Measurements from ENCODE around the gene F13A1. TPM values are rescaled to one million over a fixed set of nuclear protein-coding genes. Genes with fewer than 3 reads are reported as not detected.

F13A1 gene
- total and polyA plus RNA-seq, 2 of the 8 experiments (the other 6 are each of a cell fraction or from before 2014, with no cell fraction given) = 0.57 to 1.5 TPM

DNA sequence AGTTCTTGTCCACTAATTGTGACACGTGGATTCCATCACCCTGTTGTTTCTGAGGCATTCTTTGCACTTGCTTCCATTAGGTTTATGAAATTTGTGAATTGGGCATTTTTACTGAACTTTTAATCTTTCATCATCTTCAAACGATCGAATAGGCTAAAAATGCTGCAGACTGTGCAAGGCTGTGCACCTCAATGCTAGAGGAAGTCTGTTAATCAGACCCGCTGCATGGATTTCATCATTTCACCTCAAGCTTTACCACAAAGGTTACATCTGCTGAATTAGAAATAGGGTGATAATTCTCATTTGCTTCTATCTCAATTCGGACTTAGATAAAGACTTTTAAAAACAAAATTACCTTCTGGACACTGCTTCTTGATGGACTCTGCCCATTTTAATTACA is 27.8 kb upstream of the F13A1 start:
- no peak overlapping the region for H2AK5ac ChIP-seq (ENCODE audit: low read depth, low read length)
- no peaks in the 10 kb centered on the region for H3K79me1 ChIP-seq (ENCODE audit: low read depth, low read length)
- no peak overlapping the region for H4K5ac ChIP-seq (ENCODE audit: insufficient read length, low read depth, low read length)
- H4K20me1 ChIP-seq (replicated peaks in 1 of 2; ENCODE audit: control insufficient read depth in 1 of 2, insufficient read depth in 2 of 2, low read length in 2 of 2) = no peaks in the 10 kb centered on the region
- no peak overlapping the region for H3K18ac ChIP-seq (ENCODE audit: extremely low read depth, low read length)
- no peak overlapping the region for H3K56ac ChIP-seq (replicated peaks; ENCODE audit: insufficient read length, low read depth, low read length)
- H3K27me3 ChIP-seq (replicated peaks in 1 of 4; ENCODE audit: control insufficient read depth in 3 of 4, extremely low read depth in 1 of 4, insufficient read depth in 3 of 4, low read length in 3 of 4) = no peaks in the 10 kb centered on the region
- H2BK15ac ChIP-seq (ENCODE audit: low read length) = no peak overlapping the region
- H3K4me2 ChIP-seq (ENCODE audit: insufficient read depth in 1 of 2, low read depth in 2 of 2, low read length in 2 of 2) = no peak overlapping the region
- H3K9me3 ChIP-seq (ENCODE audit: insufficient read depth in 2 of 2, low read depth in 1 of 2, low read length in 1 of 2) = no peaks in the 10 kb centered on the region
- no peaks in the 10 kb centered on the region for H3K79me2 ChIP-seq (ENCODE audit: control insufficient read depth in 1 of 2, insufficient read depth in 2 of 2, low read length in 2 of 2)
- TF ChIP-seq, protein P1, sequence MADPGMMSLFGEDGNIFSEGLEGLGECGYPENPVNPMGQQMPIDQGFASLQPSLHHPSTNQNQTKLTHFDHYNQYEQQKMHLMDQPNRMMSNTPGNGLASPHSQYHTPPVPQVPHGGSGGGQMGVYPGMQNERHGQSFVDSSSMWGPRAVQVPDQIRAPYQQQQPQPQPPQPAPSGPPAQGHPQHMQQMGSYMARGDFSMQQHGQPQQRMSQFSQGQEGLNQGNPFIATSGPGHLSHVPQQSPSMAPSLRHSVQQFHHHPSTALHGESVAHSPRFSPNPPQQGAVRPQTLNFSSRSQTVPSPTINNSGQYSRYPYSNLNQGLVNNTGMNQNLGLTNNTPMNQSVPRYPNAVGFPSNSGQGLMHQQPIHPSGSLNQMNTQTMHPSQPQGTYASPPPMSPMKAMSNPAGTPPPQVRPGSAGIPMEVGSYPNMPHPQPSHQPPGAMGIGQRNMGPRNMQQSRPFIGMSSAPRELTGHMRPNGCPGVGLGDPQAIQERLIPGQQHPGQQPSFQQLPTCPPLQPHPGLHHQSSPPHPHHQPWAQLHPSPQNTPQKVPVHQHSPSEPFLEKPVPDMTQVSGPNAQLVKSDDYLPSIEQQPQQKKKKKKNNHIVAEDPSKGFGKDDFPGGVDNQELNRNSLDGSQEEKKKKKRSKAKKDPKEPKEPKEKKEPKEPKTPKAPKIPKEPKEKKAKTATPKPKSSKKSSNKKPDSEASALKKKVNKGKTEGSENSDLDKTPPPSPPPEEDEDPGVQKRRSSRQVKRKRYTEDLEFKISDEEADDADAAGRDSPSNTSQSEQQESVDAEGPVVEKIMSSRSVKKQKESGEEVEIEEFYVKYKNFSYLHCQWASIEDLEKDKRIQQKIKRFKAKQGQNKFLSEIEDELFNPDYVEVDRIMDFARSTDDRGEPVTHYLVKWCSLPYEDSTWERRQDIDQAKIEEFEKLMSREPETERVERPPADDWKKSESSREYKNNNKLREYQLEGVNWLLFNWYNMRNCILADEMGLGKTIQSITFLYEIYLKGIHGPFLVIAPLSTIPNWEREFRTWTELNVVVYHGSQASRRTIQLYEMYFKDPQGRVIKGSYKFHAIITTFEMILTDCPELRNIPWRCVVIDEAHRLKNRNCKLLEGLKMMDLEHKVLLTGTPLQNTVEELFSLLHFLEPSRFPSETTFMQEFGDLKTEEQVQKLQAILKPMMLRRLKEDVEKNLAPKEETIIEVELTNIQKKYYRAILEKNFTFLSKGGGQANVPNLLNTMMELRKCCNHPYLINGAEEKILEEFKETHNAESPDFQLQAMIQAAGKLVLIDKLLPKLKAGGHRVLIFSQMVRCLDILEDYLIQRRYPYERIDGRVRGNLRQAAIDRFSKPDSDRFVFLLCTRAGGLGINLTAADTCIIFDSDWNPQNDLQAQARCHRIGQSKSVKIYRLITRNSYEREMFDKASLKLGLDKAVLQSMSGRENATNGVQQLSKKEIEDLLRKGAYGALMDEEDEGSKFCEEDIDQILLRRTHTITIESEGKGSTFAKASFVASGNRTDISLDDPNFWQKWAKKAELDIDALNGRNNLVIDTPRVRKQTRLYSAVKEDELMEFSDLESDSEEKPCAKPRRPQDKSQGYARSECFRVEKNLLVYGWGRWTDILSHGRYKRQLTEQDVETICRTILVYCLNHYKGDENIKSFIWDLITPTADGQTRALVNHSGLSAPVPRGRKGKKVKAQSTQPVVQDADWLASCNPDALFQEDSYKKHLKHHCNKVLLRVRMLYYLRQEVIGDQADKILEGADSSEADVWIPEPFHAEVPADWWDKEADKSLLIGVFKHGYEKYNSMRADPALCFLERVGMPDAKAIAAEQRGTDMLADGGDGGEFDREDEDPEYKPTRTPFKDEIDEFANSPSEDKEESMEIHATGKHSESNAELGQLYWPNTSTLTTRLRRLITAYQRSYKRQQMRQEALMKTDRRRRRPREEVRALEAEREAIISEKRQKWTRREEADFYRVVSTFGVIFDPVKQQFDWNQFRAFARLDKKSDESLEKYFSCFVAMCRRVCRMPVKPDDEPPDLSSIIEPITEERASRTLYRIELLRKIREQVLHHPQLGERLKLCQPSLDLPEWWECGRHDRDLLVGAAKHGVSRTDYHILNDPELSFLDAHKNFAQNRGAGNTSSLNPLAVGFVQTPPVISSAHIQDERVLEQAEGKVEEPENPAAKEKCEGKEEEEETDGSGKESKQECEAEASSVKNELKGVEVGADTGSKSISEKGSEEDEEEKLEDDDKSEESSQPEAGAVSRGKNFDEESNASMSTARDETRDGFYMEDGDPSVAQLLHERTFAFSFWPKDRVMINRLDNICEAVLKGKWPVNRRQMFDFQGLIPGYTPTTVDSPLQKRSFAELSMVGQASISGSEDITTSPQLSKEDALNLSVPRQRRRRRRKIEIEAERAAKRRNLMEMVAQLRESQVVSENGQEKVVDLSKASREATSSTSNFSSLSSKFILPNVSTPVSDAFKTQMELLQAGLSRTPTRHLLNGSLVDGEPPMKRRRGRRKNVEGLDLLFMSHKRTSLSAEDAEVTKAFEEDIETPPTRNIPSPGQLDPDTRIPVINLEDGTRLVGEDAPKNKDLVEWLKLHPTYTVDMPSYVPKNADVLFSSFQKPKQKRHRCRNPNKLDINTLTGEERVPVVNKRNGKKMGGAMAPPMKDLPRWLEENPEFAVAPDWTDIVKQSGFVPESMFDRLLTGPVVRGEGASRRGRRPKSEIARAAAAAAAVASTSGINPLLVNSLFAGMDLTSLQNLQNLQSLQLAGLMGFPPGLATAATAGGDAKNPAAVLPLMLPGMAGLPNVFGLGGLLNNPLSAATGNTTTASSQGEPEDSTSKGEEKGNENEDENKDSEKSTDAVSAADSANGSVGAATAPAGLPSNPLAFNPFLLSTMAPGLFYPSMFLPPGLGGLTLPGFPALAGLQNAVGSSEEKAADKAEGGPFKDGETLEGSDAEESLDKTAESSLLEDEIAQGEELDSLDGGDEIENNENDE (IDR thresholded peaks at IDR 0.05; ENCODE audit: insufficient replicate concordance, low read length) = no peak
- no peak overlapping the region for H3K4me3 ChIP-seq (ENCODE audit: extremely low read depth in 1 of 4, insufficient read depth in 2 of 4, low read depth in 3 of 4, low read length in 4 of 4)
- H4K91ac ChIP-seq (replicated peaks; ENCODE audit: insufficient read length, low read length) = no peak overlapping the region
- no peak overlapping the region for H2BK120ac ChIP-seq (replicated peaks; ENCODE audit: low read depth, low read length)
- 90% methylated on average over 5 of the region's 5 CpGs; no CpG with 5 or more reads in 1 of the 2 experiments for WGBS, 2 experiments (ENCODE audit: extremely low coverage in 1 of 2, insufficient coverage in 1 of 2, insufficient read length in 1 of 2, insufficient replicate concordance in 2 of 2, low coverage in 1 of 2, low lambda C conversion rate in 2 of 2, missing lambda C conversion rate in 1 of 2)
- H2BK20ac ChIP-seq (ENCODE audit: low read length) = no peak overlapping the region
- no peak overlapping the region for H3K9ac ChIP-seq (replicated peaks in 1 of 4; ENCODE audit: extremely low read depth in 1 of 4, low read depth in 3 of 4, low read length in 3 of 4)
- H3K36me3 ChIP-seq (ENCODE audit: control insufficient read depth in 2 of 4, insufficient read depth in 4 of 4, low read length in 3 of 4) = no peaks in the 10 kb centered on the region
- DNase-seq (ENCODE audit: low read depth in 1 of 2, low spot score in 2 of 2) (no peak), FAIRE-seq (no peak)
- no peaks in the 10 kb centered on the region for H3K4me1 ChIP-seq (replicated peaks in 1 of 4; ENCODE audit: control insufficient read depth in 3 of 4, insufficient read depth in 4 of 4, low read length in 3 of 4)
- no peak overlapping the region for H3K27ac ChIP-seq (ENCODE audit: low read depth, low read length)
- POLR2A ChIA-PET (ENCODE audit: partially characterized antibody) = no interaction called here
- no peak overlapping the region for H4K8ac ChIP-seq (ENCODE audit: extremely low read depth, insufficient read depth, low read length)
- no peak overlapping the region for H2BK5ac ChIP-seq (ENCODE audit: low read depth, low read length)
- H2AFZ ChIP-seq (ENCODE audit: low read length) = no peak overlapping the region
- H3K23ac ChIP-seq (ENCODE audit: insufficient read length) = no peak overlapping the region
- no peak overlapping the region for H3K4ac ChIP-seq (replicated peaks; ENCODE audit: insufficient read length, low read depth, low read length)
- CTCF ChIA-PET (ENCODE audit: partially characterized antibody) = no interaction called here
- no peak overlapping the region for H3K14ac ChIP-seq (ENCODE audit: insufficient read length)
- H2BK12ac ChIP-seq (ENCODE audit: low read depth, low read length) = no peak overlapping the region
- H3K23me2 ChIP-seq (ENCODE audit: low read depth, low read length) = no peaks in the 10 kb centered on the region; the same call in 1 of the 2 replicates

Measured in H1 (cell line).